H9 (cell line): ENCODE data around the gene HK3. TPM values are rescaled to one million over a fixed set of nuclear protein-coding genes. Genes with fewer than 3 reads are reported as not detected.

ENCODE experiments used
- DNase-seq: peaks from one replicate; pipeline ENCODE4 v3.0.0-alpha.2; 2017
- H2AFZ ChIP-seq: one replicate; pipeline ENCODE4 v1.6.1; 2013; ENCODE audit warnings: mild to moderate bottlenecking, low read length, control low read depth, moderate library complexity
- H2AK5ac ChIP-seq: 2 replicates; pipeline ENCODE4 v1.6.1; 2013; ENCODE audit warnings: low read length, control low read depth, mixed read lengths; ENCODE audit not compliant: insufficient read length
- H2BK120ac ChIP-seq: one replicate; pipeline ENCODE4 v1.6.1; 2013; ENCODE audit warnings: low read depth, mild to moderate bottlenecking, low read length, control low read depth, inconsistent platforms; ENCODE audit not compliant: poor library complexity, severe bottlenecking
- H2BK12ac ChIP-seq: 2 replicates; pipeline ENCODE4 v1.6.1; 2013; ENCODE audit warnings: low read length, control low read depth, mixed read lengths, low read depth; ENCODE audit not compliant: insufficient read length
- H2BK15ac ChIP-seq: 2 replicates; pipeline ENCODE4 v1.6.1; 2013; ENCODE audit warnings: low read depth, low read length, control low read depth
- H2BK20ac ChIP-seq: one replicate; pipeline ENCODE4 v1.6.1; 2013; ENCODE audit warnings: low read depth, mild to moderate bottlenecking, low read length, control low read depth, inconsistent platforms; ENCODE audit not compliant: poor library complexity, severe bottlenecking
- H2BK5ac ChIP-seq: 2 replicates; pipeline ENCODE4 v1.6.1; 2013; ENCODE audit warnings: low read length, control low read depth, mixed read lengths; ENCODE audit not compliant: insufficient read length
- H3K14ac ChIP-seq: 2 replicates; pipeline ENCODE4 v1.6.1; 2013; ENCODE audit warnings: low read length, control low read depth; ENCODE audit not compliant: insufficient read depth
- H3K18ac ChIP-seq: 2 replicates; pipeline ENCODE4 v1.6.1; 2013; ENCODE audit warnings: low read depth, mild to moderate bottlenecking, mixed read lengths, low read length, control low read depth; ENCODE audit not compliant: insufficient read length
- H3K23ac ChIP-seq: 2 replicates; pipeline ENCODE4 v1.6.1; 2013; ENCODE audit warnings: low read length, control low read depth, mixed read lengths, low read depth; ENCODE audit not compliant: insufficient read length
- H3K23me2 ChIP-seq: 2 replicates; pipeline ENCODE4 v1.6.1; 2013; ENCODE audit warnings: low read depth, mild to moderate bottlenecking, mixed read lengths, low read length, control low read depth; ENCODE audit not compliant: insufficient read length, poor library complexity, severe bottlenecking
- H3K27ac ChIP-seq: 2 replicates; pipeline ENCODE4 v1.5.1; 2013; ENCODE audit warnings: low read length, control low read depth, mixed read lengths, low read depth; ENCODE audit not compliant: insufficient read length
- H3K27me3 ChIP-seq: 2 replicates; pipeline ENCODE4 v1.6.1; 2013; ENCODE audit warnings: low read length, control low read depth, inconsistent platforms; ENCODE audit not compliant: insufficient read depth
- H3K4ac ChIP-seq: 2 replicates; pipeline ENCODE4 v1.6.1; 2013; ENCODE audit warnings: low read depth, mild to moderate bottlenecking, control low read depth, inconsistent platforms, low read length, moderate library complexity
- H3K4me1 ChIP-seq: 2 replicates; pipeline ENCODE4 v1.6.1; 2013; ENCODE audit warnings: low read length, control low read depth, inconsistent platforms; ENCODE audit not compliant: insufficient read depth
- H3K4me2 ChIP-seq: 2 replicates; pipeline ENCODE4 v1.6.1; 2013; ENCODE audit warnings: low read length, control low read depth, mixed read lengths; ENCODE audit not compliant: insufficient read length, insufficient read depth
- H3K56ac ChIP-seq: 2 replicates; pipeline ENCODE4 v1.6.1; 2013; ENCODE audit warnings: low read depth, mild to moderate bottlenecking, mixed read lengths, low read length, control low read depth; ENCODE audit not compliant: insufficient read length
- H3K79me1 ChIP-seq: 2 replicates; pipeline ENCODE4 v1.6.1; 2013; ENCODE audit warnings: low read depth, mild to moderate bottlenecking, moderate library complexity, low read length, control low read depth, inconsistent platforms; ENCODE audit not compliant: insufficient read depth, poor library complexity, severe bottlenecking
- H3K79me2 ChIP-seq: 2 replicates; pipeline ENCODE4 v1.6.1; 2013; ENCODE audit warnings: low read length, control low read depth, inconsistent platforms; ENCODE audit not compliant: insufficient read depth
- H3K9ac ChIP-seq: 2 replicates; pipeline ENCODE4 v1.6.1; 2013; ENCODE audit warnings: low read length, control low read depth, mixed read lengths; ENCODE audit not compliant: insufficient read length; ENCODE audit errors: extremely low read depth
- H3K9me3 ChIP-seq: one replicate; pipeline ENCODE4 v1.6.1; 2013; ENCODE audit warnings: low read depth, low read length, inconsistent platforms; ENCODE audit not compliant: control insufficient read depth
- H3T11ph ChIP-seq: one replicate; pipeline ENCODE4 v1.6.1; 2013; ENCODE audit warnings: mild to moderate bottlenecking, low read length, control low read depth, inconsistent platforms
- H4K20me1 ChIP-seq: one replicate; pipeline ENCODE4 v1.6.1; 2013; ENCODE audit not compliant: control insufficient read depth, insufficient read length, insufficient read depth
- H4K5ac ChIP-seq: 2 replicates; pipeline ENCODE4 v1.6.1; 2013; ENCODE audit warnings: low read depth, mild to moderate bottlenecking, mixed read lengths, low read length, control low read depth; ENCODE audit not compliant: insufficient read length
- H4K8ac ChIP-seq: replicated peaks from 2 replicates; pipeline ENCODE4 v1.6.1; 2013; ENCODE audit warnings: low read length, control low read depth, mixed read lengths, low read depth; ENCODE audit not compliant: insufficient read length
- H4K91ac ChIP-seq: 2 replicates; pipeline ENCODE4 v1.6.1; 2013; ENCODE audit warnings: low read depth, mild to moderate bottlenecking, moderate library complexity, mixed read lengths, low read length, control low read depth; ENCODE audit not compliant: insufficient read length
- H3K27ac Mint-ChIP-seq, 3 experiments: 2 replicates in 2 of 3; 3 replicates in 1 of 3; pipeline ENCODE4 v1.8.0; 2020 to 2021; ENCODE audit warnings: mixed read lengths in 3 of 3, mild to moderate bottlenecking in 1 of 3, moderate library complexity in 1 of 3
- H3K27me3 Mint-ChIP-seq: 2 replicates; pipeline ENCODE4 v1.8.0; 2021; ENCODE audit warnings: low read depth, mild to moderate bottlenecking, moderate library complexity, mixed read lengths
- H3K36me3 Mint-ChIP-seq, 3 experiments: 2 replicates in 2 of 3; 3 replicates in 1 of 3; pipeline ENCODE4 v1.8.0; 2020 to 2021; ENCODE audit warnings: low read depth in 3 of 3, mixed read lengths in 3 of 3; ENCODE audit not compliant: insufficient read depth in 1 of 3
- H3K4me1 Mint-ChIP-seq, 2 experiments: 2 replicates each; pipeline ENCODE4 v1.8.0; 2020; ENCODE audit warnings: mixed read lengths in 2 of 2
- H3K4me3 Mint-ChIP-seq, 2 experiments: 2 replicates in 1 of 2; 3 replicates in 1 of 2; pipeline ENCODE4 v1.8.0; 2020 to 2021; ENCODE audit warnings: mild to moderate bottlenecking in 2 of 2, mixed read lengths in 2 of 2, moderate library complexity in 1 of 2
- H3K9me3 Mint-ChIP-seq, 2 experiments: 2 replicates in 1 of 2; 3 replicates in 1 of 2; pipeline ENCODE4 v1.8.0; 2020; ENCODE audit warnings: mild to moderate bottlenecking in 2 of 2, mixed read lengths in 2 of 2, moderate library complexity in 1 of 2
- WGBS: extraction: QIAGEN DNeasy Blood & Tissue Kit; methylation state at CpG from one replicate; pipeline ENCODE4 v1.1.7; 2013; ENCODE audit warnings: missing lambda C conversion rate, low lambda C conversion rate, mixed read lengths; ENCODE audit not compliant: insufficient read length; ENCODE audit errors: extremely low coverage; 5-methylcytosine and 5-hydroxymethylcytosine counted together
- total RNA-seq: library from RNA; stranded (reverse); gene quantifications from 2 replicates; pipeline ENCODE4 v1.2.1, GENCODE V29; 2021
- TF ChIP-seq, protein P1 (sequence below): fragments of 200-600 bp; sonication (generic); conservative IDR thresholded peaks from 3 replicates; pipeline ENCODE4 v1.8.0; 2021; ENCODE audit warnings: antibody characterized with exemption, mild to moderate bottlenecking

The HK3 gene
- total RNA-seq, 1 experiment from 2014 or later: not detected

DNA sequence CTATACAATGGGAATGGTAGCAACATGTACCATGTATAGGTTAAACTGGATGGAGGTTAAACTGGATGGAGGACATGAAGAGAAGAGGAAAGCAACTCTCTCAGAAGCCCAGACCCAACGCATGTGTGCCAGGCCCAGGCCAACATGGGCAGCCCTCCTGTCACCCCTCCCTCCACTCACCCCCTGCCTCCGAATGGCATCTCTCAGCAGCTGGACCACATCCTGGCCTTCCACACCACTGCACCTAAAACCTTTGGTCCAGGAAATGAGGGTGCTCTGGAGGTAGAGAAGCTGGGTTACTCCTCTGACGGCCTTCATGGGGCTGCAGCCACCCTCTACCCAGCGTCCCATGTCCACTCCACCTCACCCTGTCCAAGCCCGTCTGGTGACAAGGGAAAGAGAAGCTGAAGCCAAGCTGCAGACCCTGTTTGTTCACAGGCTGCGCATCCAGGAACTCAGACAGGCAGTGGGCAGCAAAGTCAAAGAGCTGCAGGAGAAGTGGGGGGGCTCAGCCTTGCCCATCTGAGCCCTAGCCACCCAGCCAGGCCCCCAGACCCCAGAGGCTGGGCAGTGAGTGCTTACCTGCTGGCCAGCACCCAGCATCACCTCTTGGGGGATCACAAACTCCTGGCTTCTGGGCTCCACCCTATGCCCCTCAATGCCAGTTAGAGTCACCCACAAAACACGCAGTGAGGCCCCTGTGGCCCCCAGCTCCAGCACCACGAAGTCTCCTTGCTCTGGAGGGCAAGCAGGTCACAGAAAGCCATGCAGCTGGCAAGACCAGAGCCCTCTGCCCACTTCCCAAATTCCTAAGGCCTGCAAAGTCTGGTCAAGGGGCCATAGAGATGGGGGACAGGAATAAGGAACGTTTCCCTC lies 8.5 kb downstream of the HK3 start:
- Histone ChIP-seq H3K4me2 (no peak overlapping the region), H3K4me1 (no peaks in the 10 kb centered on the region), H2BK12ac (no peak overlapping the region), H4K91ac (no peak overlapping the region), H3K23ac (no peak overlapping the region), H4K20me1 (no peaks in the 10 kb centered on the region), H3K9me3 (no peaks in the 10 kb centered on the region), H3K23me2 (no peaks in the 10 kb centered on the region), H4K8ac (no peak overlapping the region), H3K79me1 (no peaks in the 10 kb centered on the region), H3K56ac (no peak overlapping the region), H3K27me3 (no peaks in the 10 kb centered on the region), H3K27ac (no peak overlapping the region), H3K9ac (no peak overlapping the region), H2AK5ac (no peak overlapping the region), H3K18ac (no peak overlapping the region), H2BK20ac (no peak overlapping the region), H2BK120ac (no peak overlapping the region), H3K4ac (no peak overlapping the region), H2AFZ (no peak overlapping the region), H3K14ac (no peak overlapping the region), H2BK5ac (no peak overlapping the region), H3K79me2 (no peaks in the 10 kb centered on the region), H2BK15ac (no peak overlapping the region), H4K5ac (no peak overlapping the region), H3T11ph (no peak overlapping the region)
- Mint-ChIP-seq H3K27ac (no peak overlapping the region; a peak in 1 of 7 replicates), H3K27me3 (peaks cover 8% of the 10 kb centered on the region), H3K4me3 (no peak overlapping the region), H3K9me3 (no peaks in the 10 kb centered on the region), H3K4me1 (no peaks in the 10 kb centered on the region), H3K36me3 (no peaks in the 10 kb centered on the region; a peak in 1 of 7 replicates)
- TF ChIP-seq, protein P1, sequence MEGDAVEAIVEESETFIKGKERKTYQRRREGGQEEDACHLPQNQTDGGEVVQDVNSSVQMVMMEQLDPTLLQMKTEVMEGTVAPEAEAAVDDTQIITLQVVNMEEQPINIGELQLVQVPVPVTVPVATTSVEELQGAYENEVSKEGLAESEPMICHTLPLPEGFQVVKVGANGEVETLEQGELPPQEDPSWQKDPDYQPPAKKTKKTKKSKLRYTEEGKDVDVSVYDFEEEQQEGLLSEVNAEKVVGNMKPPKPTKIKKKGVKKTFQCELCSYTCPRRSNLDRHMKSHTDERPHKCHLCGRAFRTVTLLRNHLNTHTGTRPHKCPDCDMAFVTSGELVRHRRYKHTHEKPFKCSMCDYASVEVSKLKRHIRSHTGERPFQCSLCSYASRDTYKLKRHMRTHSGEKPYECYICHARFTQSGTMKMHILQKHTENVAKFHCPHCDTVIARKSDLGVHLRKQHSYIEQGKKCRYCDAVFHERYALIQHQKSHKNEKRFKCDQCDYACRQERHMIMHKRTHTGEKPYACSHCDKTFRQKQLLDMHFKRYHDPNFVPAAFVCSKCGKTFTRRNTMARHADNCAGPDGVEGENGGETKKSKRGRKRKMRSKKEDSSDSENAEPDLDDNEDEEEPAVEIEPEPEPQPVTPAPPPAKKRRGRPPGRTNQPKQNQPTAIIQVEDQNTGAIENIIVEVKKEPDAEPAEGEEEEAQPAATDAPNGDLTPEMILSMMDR: no peak
- no CpG with 5 or more reads among the region's 9 CpGs for WGBS
- no peak for DNase-seq
